Neutrophil (primary cell): ENCODE data around the gene GGT6.

Source experiments
- H3K27ac ChIP-seq: fragments of 200-600 bp; sonication (generic); 2 replicates; pipeline ENCODE4 v1.5.1; 2016; ENCODE audit warnings: mild to moderate bottlenecking, moderate library complexity
- H3K27me3 ChIP-seq: fragments of 200-600 bp; sonication (generic); 2 replicates; pipeline ENCODE4 v1.6.0; 2016; ENCODE audit warnings: mild to moderate bottlenecking
- H3K36me3 ChIP-seq: fragments of 200-600 bp; sonication (generic); 2 replicates; pipeline ENCODE4 v1.5.1; 2017
- H3K4me1 ChIP-seq, 2 experiments: fragments of 200-600 bp in 1 of 2; sonication (generic) in 1 of 2; 1 replicate in 1 of 2; 2 replicates in 1 of 2; pipeline versions ENCODE4 v1.5.1 to v1.6.1; 2013 to 2016; ENCODE audit warnings: low read depth in 1 of 2, low read length in 1 of 2, mild to moderate bottlenecking in 1 of 2, moderate library complexity in 1 of 2; ENCODE audit not compliant: control insufficient read depth in 1 of 2, insufficient read depth in 1 of 2
- H3K4me3 ChIP-seq, 2 experiments: fragments of 200-600 bp in 1 of 2; sonication (generic) in 1 of 2; 1 replicate in 1 of 2; 2 replicates in 1 of 2; pipeline ENCODE4 v1.5.1; 2013 to 2016; ENCODE audit warnings: low read depth in 1 of 2, low read length in 1 of 2, mild to moderate bottlenecking in 1 of 2, moderate library complexity in 1 of 2
- H3K9me3 ChIP-seq: fragments of 200-600 bp; sonication (generic); 2 replicates; pipeline ENCODE4 v1.5.1; 2016
- TF ChIP-seq, protein P1 (sequence below): fragments of 200-600 bp; sonication (generic); IDR thresholded peaks from 2 replicates; pipeline ENCODE4 v1.5.1; 2016; ENCODE audit warnings: antibody characterized with exemption

Gene GGT6

GRCh38 chr17:4548061-4548461, 12.3 kb downstream of the GGT6 start:
- Histone ChIP-seq H3K27me3 (no peaks in the 10 kb centered on the region), H3K4me3 (no peak overlapping the region), H3K27ac (no peak overlapping the region), H3K9me3 (no peaks in the 10 kb centered on the region), H3K36me3 (peaks cover 16% of the 10 kb centered on the region), H3K4me1 (no peaks in the 10 kb centered on the region)
- TF ChIP-seq, protein P1, sequence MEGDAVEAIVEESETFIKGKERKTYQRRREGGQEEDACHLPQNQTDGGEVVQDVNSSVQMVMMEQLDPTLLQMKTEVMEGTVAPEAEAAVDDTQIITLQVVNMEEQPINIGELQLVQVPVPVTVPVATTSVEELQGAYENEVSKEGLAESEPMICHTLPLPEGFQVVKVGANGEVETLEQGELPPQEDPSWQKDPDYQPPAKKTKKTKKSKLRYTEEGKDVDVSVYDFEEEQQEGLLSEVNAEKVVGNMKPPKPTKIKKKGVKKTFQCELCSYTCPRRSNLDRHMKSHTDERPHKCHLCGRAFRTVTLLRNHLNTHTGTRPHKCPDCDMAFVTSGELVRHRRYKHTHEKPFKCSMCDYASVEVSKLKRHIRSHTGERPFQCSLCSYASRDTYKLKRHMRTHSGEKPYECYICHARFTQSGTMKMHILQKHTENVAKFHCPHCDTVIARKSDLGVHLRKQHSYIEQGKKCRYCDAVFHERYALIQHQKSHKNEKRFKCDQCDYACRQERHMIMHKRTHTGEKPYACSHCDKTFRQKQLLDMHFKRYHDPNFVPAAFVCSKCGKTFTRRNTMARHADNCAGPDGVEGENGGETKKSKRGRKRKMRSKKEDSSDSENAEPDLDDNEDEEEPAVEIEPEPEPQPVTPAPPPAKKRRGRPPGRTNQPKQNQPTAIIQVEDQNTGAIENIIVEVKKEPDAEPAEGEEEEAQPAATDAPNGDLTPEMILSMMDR, result no peak

GRCh38 chr17:4547118-4547906, 13.1 kb downstream of the GGT6 start:
- Histone ChIP-seq H3K36me3 (peaks cover 22% of the 10 kb centered on the region), H3K27me3 (no peaks in the 10 kb centered on the region), H3K27ac (no peak overlapping the region), H3K4me3 (no peak overlapping the region), H3K4me1 (no peaks in the 10 kb centered on the region), H3K9me3 (no peaks in the 10 kb centered on the region)
- TF ChIP-seq, protein P1, result no peak

DNA sequence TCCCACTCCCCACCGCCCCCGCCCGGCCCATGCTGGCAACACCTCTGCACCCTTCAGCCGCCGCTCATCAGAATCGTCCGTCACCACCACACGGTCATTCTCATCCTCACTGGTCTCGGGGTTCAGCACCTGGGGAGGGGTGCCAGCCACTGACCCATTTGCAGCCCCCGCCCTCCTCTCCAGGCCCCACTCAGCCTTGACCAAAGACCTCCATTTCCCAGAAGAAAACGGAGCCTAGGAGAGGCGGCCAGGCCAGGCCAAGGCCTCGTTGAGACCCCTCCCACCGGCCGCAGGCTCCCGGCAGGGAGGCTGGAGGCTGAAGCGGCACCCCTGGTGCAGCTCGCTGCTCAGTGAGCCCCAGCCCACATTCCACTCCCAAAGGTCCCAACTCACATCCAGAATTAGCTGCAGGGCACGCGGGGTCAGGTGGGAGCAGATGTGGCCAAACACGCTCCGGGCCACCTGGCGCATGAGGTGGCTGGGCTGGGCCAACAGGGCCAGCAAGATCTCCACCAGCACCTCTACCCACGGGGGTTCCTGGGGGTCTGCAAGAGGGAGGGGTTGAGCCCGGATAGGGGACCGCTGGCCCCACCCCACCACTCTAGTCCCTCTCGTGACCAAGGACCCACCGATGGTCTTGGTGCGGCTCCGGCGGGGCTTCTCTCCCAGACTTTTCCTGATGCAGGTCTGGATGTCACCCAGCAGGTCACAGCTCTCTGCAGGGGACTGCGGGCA, 15.0 kb downstream of the GGT6 start:
- Histone ChIP-seq H3K27me3 (no peaks in the 10 kb centered on the region), H3K4me3 (no peak overlapping the region), H3K27ac (no peak overlapping the region), H3K9me3 (no peaks in the 10 kb centered on the region), H3K36me3 (peaks cover 22% of the 10 kb centered on the region), H3K4me1 (peaks cover 2 to 7% of the 10 kb centered on the region in 2 experiments)
- TF ChIP-seq, protein P1, result no peak

- TF ChIP-seq, protein P1, result no peak
- Histone ChIP-seq H3K27ac (no peak overlapping the region), H3K4me3 (no peak overlapping the region), H3K27me3 (no peaks in the 10 kb centered on the region), H3K4me1 (peaks cover 3 to 8% of the 10 kb centered on the region in 2 experiments), H3K9me3 (no peaks in the 10 kb centered on the region), H3K36me3 (peaks cover 22% of the 10 kb centered on the region)
Measured at GRCh38 chr17:4544951-4545216, 15.5 kb downstream of the GGT6 start.

- H3K36me3 ChIP-seq, result peaks cover 22% of the 10 kb centered on the region
- H3K9me3 ChIP-seq, result no peaks in the 10 kb centered on the region
- peaks cover 3 to 8% of the 10 kb centered on the region in 2 experiments for H3K4me1 ChIP-seq
- H3K27ac ChIP-seq, result no peak overlapping the region
- H3K4me3 ChIP-seq, result no peak overlapping the region
- TF ChIP-seq, protein P1, result no peak
- no peaks in the 10 kb centered on the region for H3K27me3 ChIP-seq
Measured at GRCh38 chr17:4544135-4544950, 16.0 kb downstream of the GGT6 start.
